ENCODE data around the gene TNFSF11. TPM values are rescaled to one million over a fixed set of nuclear protein-coding genes. Genes with fewer than 3 reads are reported as not detected.

The TNFSF11 gene
- total RNA-seq: under 1 TPM; 0.22 to 0.40 TPM
- polyA plus RNA-seq (ENCODE audit: insufficient read length in 2 of 2): under 1 TPM in 1 of 2 donors, not detected in 1; 0.15 TPM
- long read RNA-seq, donor 1: 0 reads
- long read RNA-seq, donor 2: 0 reads
- long read RNA-seq, donor 3: 0 reads
- long read RNA-seq, donor 4: 0 reads

GRCh38 chr13:42574011-42574410 lies at the start of gene TNFSF11:
TSS of gene TNFSF11 (plus strand) at chr13:42574152. CDS start at chr13:42574304, 152 bp downstream.
- H3K9me3 ChIP-seq (ENCODE audit: control insufficient read depth, insufficient read depth, low read length): peaks cover 1% of the 10 kb centered on the region
- peaks cover 14% of the 10 kb centered on the region for H3K4me1 ChIP-seq (ENCODE audit: control insufficient read depth, insufficient read depth, low read length)
- no peak for DNase-seq (ENCODE audit: low read depth in 4 of 6, low spot score in 6 of 6)
- peak within 1 kb of the TSS; percentile 21 for H3K4me3 ChIP-seq (ENCODE audit: low read depth, low read length)
- peaks cover 34% of the 10 kb centered on the region for H3K27me3 ChIP-seq (ENCODE audit: control insufficient read depth, insufficient read depth, low read length)
- 1% methylated on average over 39 of the region's 39 CpGs for WGBS (ENCODE audit: insufficient coverage)
- no peaks in the 10 kb centered on the region for H3K36me3 ChIP-seq (ENCODE audit: control insufficient read depth, insufficient read depth, low read length)
- H3K27ac ChIP-seq (ENCODE audit: low read depth, low read length): no peak within 1 kb of the TSS

DNA sequence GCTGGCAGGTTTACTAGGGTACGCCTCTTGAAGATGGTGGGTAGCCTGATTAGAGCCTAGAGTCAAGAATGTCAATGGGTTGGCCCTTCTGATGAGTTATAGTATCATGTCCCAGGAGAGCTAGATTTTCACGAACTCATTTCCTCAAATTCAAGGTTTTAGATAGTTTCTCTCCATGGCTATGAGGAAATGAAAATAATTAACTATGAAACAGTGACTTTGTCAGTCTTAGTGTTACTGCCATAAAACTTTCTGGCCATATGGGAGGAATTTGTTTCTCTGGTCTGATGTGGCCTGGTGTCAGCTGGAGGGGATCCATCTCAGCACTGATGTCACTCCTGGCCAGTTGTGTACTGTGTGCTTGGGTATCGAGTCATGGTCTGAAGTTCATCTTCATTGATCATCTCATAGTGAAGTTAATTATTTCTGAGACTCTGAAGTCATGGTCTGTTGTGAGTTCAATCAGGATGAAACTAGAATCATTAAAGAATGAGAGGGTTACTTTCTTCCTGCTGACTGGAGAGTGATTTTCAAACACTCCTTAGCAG lies 49.4 kb upstream of the TNFSF11 start:
- WGBS (ENCODE audit: insufficient coverage): no CpG with 5 or more reads among the region's 3 CpGs
- Histone ChIP-seq H3K27ac (ENCODE audit: low read depth, low read length) (no peak overlapping the region), H3K4me3 (ENCODE audit: low read depth, low read length) (no peak overlapping the region), H3K9me3 (ENCODE audit: control insufficient read depth, insufficient read depth, low read length) (no peaks in the 10 kb centered on the region), H3K4me1 (ENCODE audit: control insufficient read depth, insufficient read depth, low read length) (no peaks in the 10 kb centered on the region), H3K27me3 (ENCODE audit: control insufficient read depth, insufficient read depth, low read length) (no peaks in the 10 kb centered on the region), H3K36me3 (ENCODE audit: control insufficient read depth, insufficient read depth, low read length) (no peaks in the 10 kb centered on the region)
- no peak for DNase-seq (ENCODE audit: low read depth in 4 of 6, low spot score in 6 of 6)

DNA sequence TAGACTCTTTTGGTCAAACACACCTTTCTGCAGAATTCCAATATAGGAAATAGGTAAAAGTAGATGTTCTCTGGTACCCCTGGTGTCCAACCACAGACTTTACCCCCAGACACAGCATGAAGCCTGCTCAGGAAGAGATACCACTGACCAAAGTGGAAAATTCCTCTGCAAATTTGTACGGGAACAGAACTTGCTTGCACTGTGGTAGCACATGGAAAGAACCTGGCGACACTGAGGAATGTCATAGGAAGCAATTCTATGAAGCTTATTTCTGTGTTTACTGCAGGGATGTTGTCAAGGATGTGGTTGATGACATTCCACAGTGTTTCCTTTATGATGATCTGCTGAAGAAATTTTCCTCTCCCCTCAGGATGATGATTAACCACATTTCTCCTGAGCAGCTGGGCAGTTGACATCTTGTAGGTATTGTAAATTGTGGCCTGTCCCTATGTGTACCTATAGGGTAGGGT lies 48.9 kb upstream of the TNFSF11 start:
- H3K27ac ChIP-seq (ENCODE audit: low read depth, low read length): no peak overlapping the region
- H3K4me1 ChIP-seq (ENCODE audit: control insufficient read depth, insufficient read depth, low read length): no peaks in the 10 kb centered on the region
- no peaks in the 10 kb centered on the region for H3K9me3 ChIP-seq (ENCODE audit: control insufficient read depth, insufficient read depth, low read length)
- H3K27me3 ChIP-seq (ENCODE audit: control insufficient read depth, insufficient read depth, low read length): no peaks in the 10 kb centered on the region
- H3K4me3 ChIP-seq (ENCODE audit: low read depth, low read length): no peak overlapping the region
- 100% methylated on average over 1 of the region's 2 CpGs for WGBS (ENCODE audit: insufficient coverage)
- DNase-seq (ENCODE audit: low read depth in 4 of 6, low spot score in 6 of 6): no peak
- no peaks in the 10 kb centered on the region for H3K36me3 ChIP-seq (ENCODE audit: control insufficient read depth, insufficient read depth, low read length)

DNA sequence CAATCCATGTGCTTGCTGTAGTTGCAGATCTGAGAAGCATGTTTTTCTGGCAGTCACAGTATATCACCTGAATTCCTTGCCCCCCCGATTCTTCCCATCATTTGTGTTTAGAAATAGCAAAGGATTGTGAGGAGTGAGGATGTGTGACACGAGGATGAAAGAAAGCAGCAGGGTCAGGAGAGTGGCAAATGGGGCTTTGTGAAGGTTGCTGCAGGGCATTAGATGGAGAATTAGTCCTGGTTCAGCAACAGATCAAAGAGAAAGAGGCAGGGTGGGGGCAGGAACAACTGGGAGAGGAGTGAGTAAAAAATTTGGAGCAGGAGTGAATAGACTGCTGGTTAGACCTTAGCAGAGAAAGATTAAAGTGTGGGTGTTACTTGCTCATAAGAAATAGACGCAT lies 47.7 kb upstream of the TNFSF11 start:
- no peak overlapping the region for H3K4me3 ChIP-seq (ENCODE audit: low read depth, low read length)
- H3K27me3 ChIP-seq (ENCODE audit: control insufficient read depth, insufficient read depth, low read length): no peaks in the 10 kb centered on the region
- no peak overlapping the region for H3K27ac ChIP-seq (ENCODE audit: low read depth, low read length)
- H3K36me3 ChIP-seq (ENCODE audit: control insufficient read depth, insufficient read depth, low read length): no peaks in the 10 kb centered on the region
- H3K9me3 ChIP-seq (ENCODE audit: control insufficient read depth, insufficient read depth, low read length): no peaks in the 10 kb centered on the region
- WGBS (ENCODE audit: insufficient coverage): 29% methylated on average over 1 of the region's 3 CpGs
- DNase-seq (ENCODE audit: low read depth in 4 of 6, low spot score in 6 of 6): no peak
- no peaks in the 10 kb centered on the region for H3K4me1 ChIP-seq (ENCODE audit: control insufficient read depth, insufficient read depth, low read length)

DNA sequence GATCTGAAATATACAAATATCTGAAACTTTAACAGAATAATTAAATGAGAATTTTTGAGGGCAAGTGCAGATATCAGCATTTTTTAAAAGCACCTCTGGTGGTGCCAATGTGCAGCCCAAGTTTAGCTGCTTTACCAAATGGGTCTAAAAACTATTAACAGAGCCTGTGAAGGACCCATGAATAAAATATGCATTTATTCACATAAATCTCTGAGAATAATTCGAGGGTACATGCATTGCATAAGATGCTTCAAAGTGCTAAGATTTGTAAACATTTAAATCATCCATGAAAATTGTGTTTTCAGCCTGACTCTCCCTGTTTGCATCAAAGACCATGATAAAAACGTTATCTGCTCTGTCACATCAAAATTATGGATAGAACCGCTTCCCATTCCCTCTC lies 47.1 kb upstream of the TNFSF11 start:
- 60% methylated on average over 2 of the region's 3 CpGs for WGBS (ENCODE audit: insufficient coverage)
- no peaks in the 10 kb centered on the region for H3K4me1 ChIP-seq (ENCODE audit: control insufficient read depth, insufficient read depth, low read length)
- H3K4me3 ChIP-seq (ENCODE audit: low read depth, low read length): no peak overlapping the region
- no peaks in the 10 kb centered on the region for H3K36me3 ChIP-seq (ENCODE audit: control insufficient read depth, insufficient read depth, low read length)
- no peak overlapping the region for H3K27ac ChIP-seq (ENCODE audit: low read depth, low read length)
- DNase-seq (ENCODE audit: low read depth in 4 of 6, low spot score in 6 of 6): peak in 1 of 6 donors; percentile 18
- no peaks in the 10 kb centered on the region for H3K9me3 ChIP-seq (ENCODE audit: control insufficient read depth, insufficient read depth, low read length)
- H3K27me3 ChIP-seq (ENCODE audit: control insufficient read depth, insufficient read depth, low read length): no peaks in the 10 kb centered on the region

DNA sequence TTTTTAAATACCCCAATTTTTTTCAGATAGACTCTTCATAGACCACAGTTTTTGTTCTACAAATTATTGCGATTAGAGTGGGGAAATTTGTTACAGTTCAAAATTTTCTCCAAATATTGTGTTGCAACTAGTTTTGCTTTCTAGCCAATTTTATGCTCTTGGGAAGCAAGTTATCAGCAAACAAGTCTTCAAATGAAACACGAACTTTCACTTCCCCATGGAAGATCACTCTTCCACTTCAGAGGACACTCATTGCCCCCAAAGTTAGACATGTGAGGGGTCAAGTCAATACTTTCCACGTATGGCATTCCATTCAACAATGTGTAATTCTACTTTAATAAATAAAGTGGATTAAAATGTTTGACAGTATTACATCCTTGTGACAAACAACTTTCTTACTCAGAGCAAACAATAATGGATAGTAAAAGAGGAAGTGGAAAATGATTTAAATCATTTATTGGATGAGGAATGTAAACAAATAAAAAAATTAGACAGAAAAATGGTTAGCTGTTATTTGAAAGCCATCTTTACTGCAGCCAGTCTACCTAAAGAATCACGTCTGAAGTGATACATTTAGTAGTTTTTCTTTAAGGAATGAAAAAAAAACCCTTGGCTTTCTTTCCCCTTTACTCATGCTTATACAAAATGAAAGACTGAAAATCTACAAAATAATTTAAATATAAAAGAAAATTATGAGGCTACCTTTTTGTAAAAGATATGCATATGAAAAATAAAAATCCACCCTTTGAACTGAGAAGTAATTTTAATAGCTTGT lies 41.2 kb upstream of the TNFSF11 start:
- no peaks in the 10 kb centered on the region for H3K9me3 ChIP-seq (ENCODE audit: control insufficient read depth, insufficient read depth, low read length)
- WGBS (ENCODE audit: insufficient coverage): no CpG with 5 or more reads among the region's 4 CpGs
- no peaks in the 10 kb centered on the region for H3K4me1 ChIP-seq (ENCODE audit: control insufficient read depth, insufficient read depth, low read length)
- no peak for DNase-seq (ENCODE audit: low read depth in 4 of 6, low spot score in 6 of 6)
- H3K36me3 ChIP-seq (ENCODE audit: control insufficient read depth, insufficient read depth, low read length): no peaks in the 10 kb centered on the region
- no peak overlapping the region for H3K4me3 ChIP-seq (ENCODE audit: low read depth, low read length)
- no peaks in the 10 kb centered on the region for H3K27me3 ChIP-seq (ENCODE audit: control insufficient read depth, insufficient read depth, low read length)
- no peak overlapping the region for H3K27ac ChIP-seq (ENCODE audit: low read depth, low read length)

DNA sequence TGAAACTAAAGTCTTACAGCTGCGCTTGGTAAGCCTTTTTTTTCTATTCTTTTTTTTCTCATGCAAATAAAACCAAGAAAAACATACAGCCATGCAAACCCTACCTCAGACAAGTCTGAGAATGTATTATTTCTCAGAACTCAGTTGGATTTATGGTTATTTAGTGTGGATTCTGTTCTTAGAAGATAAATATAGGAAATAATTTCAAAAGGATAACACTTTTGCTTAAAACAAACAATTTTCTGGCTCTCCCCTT lies 40.7 kb upstream of the TNFSF11 start:
- Histone ChIP-seq H3K27ac (ENCODE audit: low read depth, low read length) (no peak overlapping the region), H3K36me3 (ENCODE audit: control insufficient read depth, insufficient read depth, low read length) (no peaks in the 10 kb centered on the region), H3K27me3 (ENCODE audit: control insufficient read depth, insufficient read depth, low read length) (no peaks in the 10 kb centered on the region), H3K4me1 (ENCODE audit: control insufficient read depth, insufficient read depth, low read length) (no peaks in the 10 kb centered on the region), H3K9me3 (ENCODE audit: control insufficient read depth, insufficient read depth, low read length) (no peaks in the 10 kb centered on the region), H3K4me3 (ENCODE audit: low read depth, low read length) (no peak overlapping the region)
- DNase-seq (ENCODE audit: low read depth in 4 of 6, low spot score in 6 of 6): no peak
- no CpG with 5 or more reads among the region's 1 CpG for WGBS (ENCODE audit: insufficient coverage)

DNA sequence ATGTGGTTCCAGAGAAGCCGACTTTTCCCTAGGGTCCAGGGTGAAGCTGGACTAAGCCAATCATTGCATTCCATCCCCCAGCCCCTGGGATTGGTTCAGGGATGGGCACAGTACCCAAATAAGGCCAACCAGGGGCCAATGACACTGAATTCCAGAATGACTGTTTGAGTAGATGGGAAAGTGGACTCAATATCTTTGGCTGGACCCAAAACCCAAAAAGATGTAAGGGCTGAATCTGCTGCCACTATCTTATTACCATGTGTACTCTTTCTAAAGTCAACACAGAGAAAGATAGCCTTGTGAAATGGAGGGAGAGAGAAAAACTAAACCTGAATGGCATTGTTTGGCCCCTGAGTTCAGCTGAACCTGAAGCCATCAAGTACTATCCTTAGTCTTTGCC lies 39.2 kb upstream of the TNFSF11 start:
- Histone ChIP-seq H3K36me3 (ENCODE audit: control insufficient read depth, insufficient read depth, low read length) (no peaks in the 10 kb centered on the region), H3K27me3 (ENCODE audit: control insufficient read depth, insufficient read depth, low read length) (no peaks in the 10 kb centered on the region), H3K4me1 (ENCODE audit: control insufficient read depth, insufficient read depth, low read length) (no peaks in the 10 kb centered on the region), H3K9me3 (ENCODE audit: control insufficient read depth, insufficient read depth, low read length) (no peaks in the 10 kb centered on the region), H3K4me3 (ENCODE audit: low read depth, low read length) (no peak overlapping the region), H3K27ac (ENCODE audit: low read depth, low read length) (no peak overlapping the region)
- WGBS (ENCODE audit: insufficient coverage): 100% methylated on average over 1 of the region's 1 CpG
- no peak for DNase-seq (ENCODE audit: low read depth in 4 of 6, low spot score in 6 of 6)

DNA sequence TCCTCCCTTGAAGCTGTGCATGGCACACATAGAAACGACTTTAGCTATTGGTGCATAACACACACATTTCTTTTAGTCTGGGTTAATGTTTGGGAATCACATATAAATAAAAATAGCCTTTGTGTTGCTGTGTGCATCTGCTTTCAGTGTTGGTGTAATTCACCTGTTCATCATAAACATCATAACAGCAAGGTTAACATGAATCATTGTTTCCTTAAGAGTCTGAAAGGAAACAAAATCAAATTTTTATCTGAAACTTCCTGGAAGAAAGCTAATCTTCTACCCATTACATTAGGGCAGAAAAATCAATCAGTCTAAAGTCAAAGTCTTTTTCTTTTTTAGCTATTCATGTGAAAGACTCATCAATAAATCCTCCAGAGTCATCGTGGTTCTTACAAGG lies 35.0 kb upstream of the TNFSF11 start:
- Histone ChIP-seq H3K4me1 (ENCODE audit: control insufficient read depth, insufficient read depth, low read length) (no peaks in the 10 kb centered on the region), H3K36me3 (ENCODE audit: control insufficient read depth, insufficient read depth, low read length) (no peaks in the 10 kb centered on the region), H3K27me3 (ENCODE audit: control insufficient read depth, insufficient read depth, low read length) (no peaks in the 10 kb centered on the region), H3K9me3 (ENCODE audit: control insufficient read depth, insufficient read depth, low read length) (no peaks in the 10 kb centered on the region), H3K4me3 (ENCODE audit: low read depth, low read length) (no peak overlapping the region), H3K27ac (ENCODE audit: low read depth, low read length) (no peak overlapping the region)
- peak in 1 of 6 donors; percentile 29 for DNase-seq (ENCODE audit: low read depth in 4 of 6, low spot score in 6 of 6)
- WGBS (ENCODE audit: insufficient coverage): no CpG with 5 or more reads among the region's 2 CpGs

- no peak overlapping the region for H3K4me3 ChIP-seq (ENCODE audit: low read depth, low read length)
- H3K36me3 ChIP-seq (ENCODE audit: control insufficient read depth, insufficient read depth, low read length): no peaks in the 10 kb centered on the region
- H3K9me3 ChIP-seq (ENCODE audit: control insufficient read depth, insufficient read depth, low read length): no peaks in the 10 kb centered on the region
- H3K27me3 ChIP-seq (ENCODE audit: control insufficient read depth, insufficient read depth, low read length): no peaks in the 10 kb centered on the region
- WGBS (ENCODE audit: insufficient coverage): 89% methylated on average over 6 of the region's 7 CpGs
- no peaks in the 10 kb centered on the region for H3K4me1 ChIP-seq (ENCODE audit: control insufficient read depth, insufficient read depth, low read length)
- no peak for DNase-seq (ENCODE audit: low read depth in 4 of 6, low spot score in 6 of 6)
- no peak overlapping the region for H3K27ac ChIP-seq (ENCODE audit: low read depth, low read length)
Measured at GRCh38 chr13:42539670-42540069, 34.3 kb upstream of the TNFSF11 start.

Measured in spinal cord (tissue), 10 donors.